Anterior cingulate cortex (tissue), 58 donors: Measurements from ENCODE around the gene RAPGEF6.
A peak's percentile ranks its signal among the peaks of the same experiment; 100 is the strongest.
"Not testable (repeated sequence)": the region's sequence is repeated elsewhere in the genome, so short reads cannot be mapped to it uniquely, and the experiment has no call there.

Experiments
- DNase-seq, 58 donors: peaks; one replicate each; lab custom pipeline; 2025; lab: John Stamatoyannopoulos, UW

The RAPGEF6 gene

DNA sequence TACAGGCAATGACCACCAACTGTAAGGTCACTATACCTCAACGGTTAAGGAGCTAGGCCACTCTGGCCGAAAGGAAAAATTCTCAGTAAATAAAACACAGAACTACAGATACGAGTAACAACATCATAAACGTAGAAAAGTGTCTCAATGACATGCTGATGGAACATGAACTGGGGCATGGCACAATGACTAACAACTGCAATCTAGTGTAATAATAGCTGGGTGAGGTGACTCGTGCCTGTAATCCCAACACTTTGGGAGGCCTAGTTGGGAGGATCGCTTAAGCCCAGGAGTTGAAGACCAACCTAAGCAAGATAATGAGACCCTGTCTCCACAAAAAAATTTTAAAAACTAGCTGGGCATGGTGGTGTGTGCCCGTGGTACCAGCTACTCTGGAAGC, 9.8 kb upstream of the RAPGEF6 start:
- DNase-seq = no peak

DNA sequence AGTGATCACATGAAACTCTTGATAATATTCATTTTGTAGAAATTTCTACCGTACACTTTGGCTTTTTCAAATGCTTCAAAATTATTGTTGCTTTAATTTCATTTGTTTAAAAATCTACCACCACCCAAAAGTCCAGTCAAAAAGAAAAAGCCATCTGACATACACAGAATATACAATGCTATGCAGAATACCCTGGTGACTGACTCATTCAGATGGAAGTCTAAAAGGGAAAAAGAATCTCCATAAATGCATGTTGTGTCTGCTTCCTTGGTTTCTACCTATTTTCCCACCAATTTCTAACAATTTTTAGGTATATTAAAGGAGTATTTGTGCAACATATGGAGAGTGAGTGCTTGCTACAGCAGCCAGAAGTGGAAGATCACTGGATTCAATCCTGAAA, 9.3 kb upstream of the RAPGEF6 start:
- no peak for DNase-seq

DNA sequence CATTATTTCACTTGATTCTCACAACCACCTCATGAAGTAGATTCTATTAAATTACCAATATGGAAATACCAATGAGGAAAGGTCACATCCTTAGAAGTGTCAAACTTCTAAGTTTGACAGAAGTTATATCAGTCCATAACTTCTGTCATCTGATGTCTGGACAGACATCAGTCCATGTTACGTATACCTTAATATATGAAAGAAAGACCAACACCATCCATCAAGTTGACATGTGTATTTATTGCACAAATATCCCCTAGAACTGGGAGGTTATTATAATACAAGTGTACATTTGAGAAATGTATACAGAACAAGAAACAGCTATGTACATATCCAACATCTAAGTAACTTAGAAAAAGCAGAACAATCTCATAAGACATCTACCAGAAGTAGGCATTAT, 6.5 kb upstream of the RAPGEF6 start:
- DNase-seq = no peak

DNA sequence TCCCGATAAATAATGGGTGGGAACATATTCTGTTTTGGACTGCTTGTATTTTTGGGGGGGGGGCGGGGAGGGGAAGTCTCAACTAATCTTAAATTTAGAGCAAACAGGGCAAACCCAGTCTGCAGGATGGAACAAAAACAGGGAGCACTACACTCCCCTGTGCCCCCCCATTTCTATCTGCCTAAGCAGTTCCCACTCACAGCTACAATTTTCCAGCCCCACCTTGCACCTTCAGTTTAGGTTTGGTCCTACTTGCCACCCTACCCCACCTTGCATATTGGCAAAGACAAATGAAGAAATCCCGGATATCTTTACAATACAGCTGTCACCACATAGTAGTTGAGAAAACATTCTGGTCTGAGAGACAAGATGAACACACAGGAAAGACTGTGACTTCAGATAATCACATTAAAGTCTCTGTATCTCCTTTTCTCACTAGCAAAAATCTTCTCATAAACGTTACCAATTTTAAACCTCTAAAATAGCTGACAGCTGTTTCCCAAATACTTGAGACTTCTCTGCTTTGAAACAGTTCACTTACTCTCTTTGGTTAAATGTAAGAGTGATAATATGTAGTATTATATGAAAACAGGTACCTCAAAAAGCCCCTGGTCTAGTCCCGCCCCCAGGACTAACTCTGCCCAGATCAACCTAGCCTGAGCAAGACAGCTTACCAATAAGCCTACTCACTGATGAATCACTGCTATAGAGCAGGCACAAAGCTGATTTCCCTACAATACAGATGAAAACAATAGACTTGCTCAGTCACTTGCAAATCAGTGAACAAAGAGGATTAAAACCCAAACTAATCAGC, 5.2 kb upstream of the RAPGEF6 start:
- peak in 2 of 58 donors; percentile 11 to 12 for DNase-seq

DNA sequence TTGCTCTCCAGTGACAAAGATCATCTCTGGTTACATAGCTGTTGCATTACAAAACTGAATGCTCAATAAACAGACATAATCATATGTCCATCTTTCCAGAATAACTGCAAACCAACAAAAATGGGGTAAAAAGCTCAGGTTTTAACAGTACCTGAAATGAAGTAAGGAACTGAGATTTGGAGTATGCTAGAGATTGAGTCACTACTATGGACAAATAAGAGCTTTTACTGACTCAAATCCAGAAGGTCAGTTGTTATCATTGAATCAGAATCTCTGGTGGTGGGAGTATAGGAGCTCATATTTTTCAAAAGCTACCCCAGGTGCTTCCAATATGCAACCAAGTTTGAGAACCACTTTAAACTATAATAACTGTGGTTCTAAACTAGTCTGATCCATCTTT, 4.1 kb upstream of the RAPGEF6 start:
- DNase-seq = no peak

DNA sequence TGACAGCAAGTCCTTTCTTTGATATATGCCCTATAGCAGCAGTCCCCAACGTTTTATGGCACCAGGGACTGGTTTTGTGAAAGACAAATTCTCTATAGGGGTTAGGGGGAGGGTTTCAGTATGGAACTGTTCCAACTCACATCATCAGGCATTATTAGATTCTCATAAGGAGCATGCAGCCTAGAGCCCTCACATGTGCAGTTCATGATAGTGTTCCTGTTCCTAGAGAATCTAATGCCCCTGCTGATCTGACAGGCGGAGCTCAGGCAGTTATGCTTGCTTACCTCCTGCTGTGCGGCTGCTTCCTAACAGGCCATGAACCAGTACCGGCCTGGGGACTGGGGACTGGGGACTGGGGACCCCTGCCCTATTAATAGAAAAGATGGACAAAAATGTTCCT, 2.7 kb upstream of the RAPGEF6 start:
- DNase-seq = no peak

DNA sequence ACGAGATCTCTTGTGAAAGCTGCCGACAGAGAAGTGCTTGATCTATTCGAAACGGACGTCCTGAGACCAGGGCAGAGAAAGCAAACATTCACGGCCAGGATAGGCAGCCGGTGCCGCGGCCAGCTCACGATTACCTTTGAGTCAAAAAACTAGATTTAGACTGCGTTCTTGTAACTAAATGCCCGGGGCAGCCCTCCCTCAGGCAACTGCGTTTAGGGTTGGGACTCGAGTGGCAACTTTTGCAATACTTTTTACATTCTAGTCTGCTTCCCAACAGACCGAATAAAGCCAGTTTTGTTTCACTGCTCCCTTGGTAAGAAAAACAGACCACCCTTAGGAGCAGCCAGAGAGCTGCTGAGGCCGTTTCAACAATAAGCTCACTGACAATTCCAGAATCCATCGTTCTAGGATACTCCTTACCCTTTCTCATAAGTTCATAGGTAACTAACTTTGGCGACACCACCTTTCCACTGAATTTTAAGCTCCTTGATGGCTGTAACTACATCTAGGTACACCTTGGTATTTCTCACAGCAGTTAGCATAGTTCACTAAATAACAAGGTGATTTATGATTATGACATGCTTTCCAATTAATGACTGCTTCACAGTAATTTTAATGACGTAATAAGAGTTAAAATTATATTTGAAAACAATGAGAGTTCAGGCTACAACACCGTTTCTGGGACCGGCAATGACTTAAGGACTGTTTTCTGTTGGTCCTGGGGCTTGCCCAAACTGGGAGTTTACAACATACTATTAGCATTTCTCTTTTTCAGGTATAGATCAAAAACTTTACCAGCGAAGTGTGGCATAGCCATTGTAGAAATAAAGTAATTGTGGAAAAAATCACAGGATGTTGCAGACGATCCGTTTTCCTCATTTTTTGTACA, 899 bp upstream of the RAPGEF6 start:
- DNase-seq = peak in 9 of 58 donors; percentile 49 to 76 (median 65)

DNA sequence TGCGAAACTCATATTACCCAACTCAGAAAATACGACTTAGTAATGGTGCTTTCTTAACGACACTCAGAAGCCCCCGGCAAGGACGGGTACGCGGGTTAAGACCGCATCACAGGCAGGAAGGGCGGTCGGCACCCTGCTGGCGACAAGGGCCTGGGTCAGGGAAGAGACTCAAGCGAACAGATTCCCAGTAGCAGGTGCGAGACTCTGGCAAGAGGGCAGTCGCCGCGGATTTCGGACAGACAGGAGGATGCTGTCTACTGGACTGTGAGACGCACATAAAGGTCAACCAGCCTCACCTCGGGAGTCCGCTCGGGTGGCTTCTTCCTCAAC, 398 bp downstream of the RAPGEF6 start:
- DNase-seq = peak in 17 of 58 donors; percentile 42 to 75 (median 64)

DNA sequence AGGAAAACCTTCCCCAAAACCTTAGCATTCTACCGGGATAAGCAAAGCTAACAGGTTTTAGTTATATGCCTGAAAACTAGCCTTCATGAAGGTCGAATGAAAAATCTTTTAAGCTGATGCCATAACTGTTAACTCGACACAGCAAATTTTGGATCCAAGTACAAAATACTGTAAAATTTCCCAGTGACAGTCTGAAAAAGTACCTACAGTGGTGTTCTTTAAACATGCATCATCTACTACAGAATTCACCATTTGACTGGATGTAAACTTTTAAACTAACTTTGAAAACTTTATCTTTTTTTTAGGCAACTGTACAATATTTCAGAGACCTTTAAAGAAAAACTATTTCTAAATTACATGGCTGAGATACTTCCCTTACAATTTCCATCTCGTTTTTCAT, 791 bp downstream of the RAPGEF6 start:
- DNase-seq = no peak

DNA sequence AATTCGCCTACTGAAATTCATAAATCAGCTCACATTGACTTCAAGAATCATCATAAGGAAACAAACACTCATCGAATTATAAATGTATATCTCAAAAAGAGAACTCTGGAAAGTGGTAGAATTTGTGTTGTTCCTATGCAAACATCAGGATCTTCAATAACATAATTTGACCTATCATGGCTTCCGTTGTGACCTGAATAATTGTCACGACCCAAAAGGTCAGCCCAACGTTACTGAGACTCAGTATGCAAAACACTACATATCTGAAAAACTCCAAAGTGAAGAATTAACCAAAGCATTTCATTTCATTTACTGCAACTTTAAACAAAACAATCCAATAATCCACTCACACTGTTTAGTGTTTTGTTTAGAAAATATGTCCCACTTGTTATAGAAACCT, 1.2 kb downstream of the RAPGEF6 start:
- no peak for DNase-seq

DNA sequence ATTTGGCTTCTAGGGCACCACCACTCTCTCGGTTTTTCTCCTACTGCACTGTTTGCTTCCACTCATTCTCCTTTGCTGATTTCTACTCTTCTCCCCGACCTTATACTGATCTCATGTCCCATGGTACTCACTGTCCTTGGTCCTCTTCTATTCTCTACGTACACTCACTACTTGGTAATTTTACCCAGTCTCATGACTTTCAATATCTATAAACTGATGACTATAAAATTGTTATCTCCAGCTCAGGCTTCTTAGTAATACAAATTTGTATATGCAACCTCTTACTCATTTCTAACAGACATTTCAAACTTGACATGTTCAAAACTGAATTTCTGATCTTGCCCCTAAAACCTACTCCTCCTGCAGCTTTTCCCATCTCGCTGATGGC, 4.1 kb downstream of the RAPGEF6 start:
- DNase-seq = no peak

DNA sequence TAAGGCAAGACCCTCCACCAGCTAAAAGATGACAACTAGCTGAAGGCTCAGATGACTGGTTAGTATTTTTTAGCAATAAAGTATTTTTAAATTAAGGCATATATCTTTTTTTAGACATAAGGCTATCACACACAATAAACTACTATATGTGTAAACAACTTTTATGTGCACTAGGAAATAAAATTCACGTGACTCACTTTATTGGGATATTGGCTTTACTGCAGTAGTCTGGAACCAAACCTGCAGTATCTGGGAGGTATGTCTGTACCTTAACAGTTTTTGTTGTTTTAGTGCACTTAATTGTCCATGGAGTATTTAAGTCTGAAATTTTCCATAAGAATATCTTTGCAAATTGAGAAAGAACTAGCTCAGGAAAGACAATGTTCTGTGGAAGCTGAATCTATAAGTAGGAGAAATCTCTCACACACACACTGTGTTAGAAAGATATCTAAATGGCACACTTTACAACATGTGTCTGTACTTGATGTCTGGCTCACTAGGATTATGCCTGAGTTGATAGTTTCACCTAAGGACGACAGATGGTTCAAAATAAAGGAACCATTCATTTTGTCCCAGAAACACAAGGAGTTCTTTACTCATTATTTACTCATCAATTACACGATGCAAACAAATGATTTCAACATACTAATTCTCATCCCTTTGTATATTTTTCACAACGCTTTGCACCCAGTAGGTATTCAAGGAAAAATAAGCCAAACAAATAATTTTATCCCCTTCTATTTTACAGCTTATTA, 4.6 kb downstream of the RAPGEF6 start:
- no peak for DNase-seq

DNA sequence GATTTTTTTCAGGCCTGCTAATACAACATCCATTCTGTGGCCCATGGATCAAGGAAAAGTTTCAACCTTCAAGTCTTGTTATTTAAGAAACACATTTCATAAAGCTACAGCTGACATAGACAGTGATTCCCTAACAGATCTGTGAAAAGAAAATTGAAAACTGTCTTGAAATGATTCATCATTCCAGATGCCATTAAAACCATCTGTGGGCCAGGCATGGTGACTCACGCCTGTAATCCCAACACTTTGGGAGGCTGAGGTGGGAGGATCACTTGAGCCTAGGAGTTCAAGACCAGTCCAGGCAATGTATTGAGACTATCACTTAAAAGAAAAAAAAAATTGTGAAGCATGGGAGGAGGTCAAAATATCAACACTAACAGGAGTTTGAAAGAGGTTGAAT, 6.0 kb downstream of the RAPGEF6 start:
- peak in 1 of 58 donors; percentile 3 for DNase-seq

DNA sequence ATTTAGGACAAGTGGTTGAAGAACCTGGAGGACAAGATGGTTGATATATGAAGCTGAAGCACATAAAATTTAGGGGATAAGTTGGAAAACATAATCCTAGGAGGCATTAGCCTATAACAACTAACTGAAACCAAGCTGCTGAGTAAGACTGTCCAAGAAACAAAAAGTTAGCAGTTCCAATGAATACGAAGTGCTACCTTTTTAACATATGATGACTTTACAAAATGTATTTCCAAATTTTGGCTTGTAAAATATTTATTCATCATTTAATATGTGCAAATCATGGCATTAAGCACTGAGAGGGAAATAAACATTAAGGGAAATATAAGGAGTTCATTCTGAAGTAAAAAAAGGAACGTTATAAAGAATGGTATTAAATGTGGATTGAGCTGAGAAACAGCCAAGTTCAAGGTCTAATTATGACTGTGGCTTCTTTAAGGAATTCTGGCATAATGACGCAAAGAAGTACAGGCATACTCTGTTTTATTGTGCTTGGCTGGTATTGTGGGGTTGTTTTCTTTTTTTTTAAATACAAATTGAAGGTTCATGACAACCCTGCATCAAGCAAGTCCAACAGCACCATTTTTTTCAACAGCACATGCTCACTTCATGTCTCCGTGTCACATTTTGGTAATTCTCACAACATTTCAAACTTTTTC, 7.7 kb downstream of the RAPGEF6 start:
- DNase-seq = no peak

DNA sequence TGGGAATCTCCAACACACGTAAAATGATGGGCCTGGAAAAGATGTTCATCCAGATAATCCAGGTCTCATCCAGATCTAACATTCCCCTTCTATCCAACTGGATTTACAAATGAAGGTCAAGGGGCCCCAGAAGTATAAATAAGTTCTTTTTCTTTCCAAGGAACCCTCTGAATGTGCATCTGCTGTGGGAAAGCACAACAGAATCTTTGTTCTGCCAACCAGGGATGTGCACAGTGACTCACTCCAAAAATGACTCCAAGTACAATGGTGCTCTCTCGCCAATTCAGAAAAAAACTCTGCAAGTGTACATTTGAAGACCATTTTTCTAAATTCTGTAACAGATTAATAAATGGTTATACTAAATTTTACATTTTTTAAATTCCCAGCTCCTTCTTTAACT, 12.4 kb downstream of the RAPGEF6 start:
- DNase-seq = peak in 33 of 58 donors; percentile 1 to 87 (median 30)

DNA sequence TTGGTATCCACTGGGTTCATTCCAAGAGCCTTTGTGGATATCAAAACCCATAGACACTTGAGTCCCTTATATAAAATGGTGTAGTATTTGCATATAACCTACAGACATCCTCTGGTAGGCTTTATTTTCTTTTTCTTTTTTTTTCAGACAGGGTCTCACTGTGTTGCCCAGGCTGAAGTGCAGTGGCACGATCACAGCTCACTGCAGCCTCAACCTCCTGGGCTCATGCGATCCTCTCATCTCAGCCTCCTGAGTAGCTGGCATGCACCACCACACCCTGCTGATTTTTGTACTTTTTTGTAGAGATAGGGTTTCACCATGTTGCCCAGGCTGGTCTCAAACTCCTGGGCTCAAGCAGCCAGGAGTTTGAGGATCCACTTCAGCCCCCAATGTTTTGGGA, 13.9 kb downstream of the RAPGEF6 start:
- not testable (repeated sequence) for DNase-seq

DNA sequence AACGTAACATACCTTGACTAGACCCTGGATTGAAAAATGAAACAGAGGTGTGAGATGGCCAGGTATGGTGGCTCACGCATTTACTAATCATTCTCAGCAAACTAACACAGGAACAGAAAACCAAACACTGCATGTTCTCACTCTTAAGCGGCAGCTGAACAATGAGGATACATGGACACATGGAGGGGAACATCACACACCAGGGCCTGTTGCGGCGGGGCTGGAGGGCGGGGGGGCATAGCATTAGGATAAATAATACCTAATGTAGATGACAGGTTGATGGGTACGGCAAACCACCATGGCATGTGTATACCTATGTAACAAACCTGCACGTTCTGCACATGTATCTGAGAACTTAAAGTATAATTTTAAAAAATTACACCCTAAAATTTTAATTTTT, 15.9 kb downstream of the RAPGEF6 start:
- DNase-seq = peak in 1 of 58 donors; percentile 18

DNA sequence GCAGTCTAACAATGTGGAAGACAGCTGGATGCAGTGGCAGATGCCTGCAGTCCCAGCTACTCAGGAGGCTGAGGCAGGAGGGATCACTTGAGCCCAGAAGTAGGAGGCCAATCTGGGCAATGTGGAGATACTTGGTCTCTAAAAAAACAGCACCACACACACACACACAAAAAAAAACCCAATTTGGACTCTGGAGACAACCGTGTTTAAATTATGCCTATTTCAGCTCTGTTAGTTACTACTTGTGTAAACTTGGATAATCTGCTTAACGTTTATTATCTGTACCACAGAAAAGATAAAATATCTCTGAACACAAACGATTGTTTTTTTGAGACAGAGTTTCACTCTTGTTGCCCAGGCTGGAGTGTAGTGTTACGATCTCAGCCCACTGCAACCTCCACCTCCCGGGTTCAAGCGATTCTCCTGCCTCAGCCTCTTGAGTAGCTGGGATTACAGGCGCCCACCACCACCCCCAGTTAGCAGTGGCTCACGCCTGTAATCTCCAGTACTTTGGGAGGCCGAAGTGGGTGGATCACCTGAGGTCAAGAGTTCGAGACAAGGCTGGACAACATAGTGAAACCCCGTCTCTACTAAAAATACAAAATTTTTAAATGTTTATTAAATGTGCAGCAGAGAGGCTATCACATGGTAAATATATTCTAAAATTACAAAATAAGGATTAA, 17.7 kb downstream of the RAPGEF6 start:
- DNase-seq = no peak

DNA sequence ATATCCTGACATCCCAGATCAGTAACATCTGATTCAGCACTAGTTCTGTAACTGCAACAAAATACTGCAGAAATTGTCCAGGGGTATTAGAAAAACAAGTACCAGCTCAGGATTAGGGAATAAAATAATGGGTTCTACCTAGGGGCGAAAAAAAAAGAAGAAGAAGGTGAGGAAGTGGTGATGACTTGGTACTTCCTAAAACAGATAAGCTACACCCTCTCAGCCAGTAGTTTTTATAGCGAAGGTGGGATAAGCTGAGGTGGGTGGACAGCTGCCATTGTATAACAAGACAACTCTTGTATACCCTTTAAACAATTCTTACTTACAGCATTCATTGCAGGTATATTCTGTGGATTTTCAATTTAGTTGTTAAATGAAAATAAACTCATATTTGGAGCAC, 19.1 kb downstream of the RAPGEF6 start:
- DNase-seq = no peak

DNA sequence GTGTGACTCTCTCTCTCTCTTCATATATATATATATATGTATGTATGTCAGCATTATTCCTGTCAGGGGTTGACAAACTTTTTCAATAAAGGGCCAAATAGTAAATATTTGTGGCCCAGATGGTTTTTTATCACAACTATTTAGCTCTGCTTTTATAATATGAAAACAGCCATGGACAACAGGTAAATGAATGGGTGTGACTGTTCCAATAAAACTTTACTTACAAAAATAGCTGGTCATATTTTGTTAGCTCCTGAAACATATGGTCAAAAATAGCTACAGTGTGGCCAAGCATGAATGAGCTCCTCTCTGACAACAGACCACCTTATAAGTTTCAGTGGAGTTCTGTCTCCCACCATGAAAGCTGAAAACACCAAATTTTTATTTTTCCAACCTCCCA, 21.6 kb downstream of the RAPGEF6 start:
- no peak for DNase-seq
